Stimulated activated CD4-positive, alpha-beta T cell treated with anti-CD3 and anti-CD28 coated beads, Interleukin-2, amount 100 ng/mL, for 24 hours (primary cell): ENCODE data around the gene GYS1.
"Not testable (repeated sequence)": the region's sequence is repeated elsewhere in the genome, so short reads cannot be mapped to it uniquely, and the experiment has no call there.

ENCODE experiments used
- DNase-seq, 2 donors: peaks; one replicate each; pipeline ENCODE4 v3.0.0-alpha.2; 2020

Gene GYS1

DNA sequence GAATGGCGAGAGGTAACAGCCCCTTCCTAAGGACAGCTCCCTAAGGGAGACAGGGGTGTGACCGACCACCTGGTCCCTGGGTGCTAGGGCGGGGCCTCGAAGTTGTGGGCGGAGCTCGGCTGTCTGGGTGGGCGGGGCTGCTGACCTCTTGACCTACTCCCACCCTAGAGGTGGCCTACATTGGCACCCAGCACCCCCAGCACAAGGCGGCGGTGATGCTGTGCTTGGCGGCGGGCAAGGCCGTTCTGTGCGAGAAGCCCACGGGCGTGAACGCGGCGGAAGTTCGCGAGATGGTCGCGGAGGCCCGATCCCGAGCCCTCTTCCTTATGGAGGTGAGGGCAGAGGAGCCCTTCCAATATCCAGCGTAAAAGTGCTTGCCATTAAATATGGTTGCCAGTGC lies 57.2 kb downstream of the GYS1 start:
- DNase-seq: no peak

DNA sequence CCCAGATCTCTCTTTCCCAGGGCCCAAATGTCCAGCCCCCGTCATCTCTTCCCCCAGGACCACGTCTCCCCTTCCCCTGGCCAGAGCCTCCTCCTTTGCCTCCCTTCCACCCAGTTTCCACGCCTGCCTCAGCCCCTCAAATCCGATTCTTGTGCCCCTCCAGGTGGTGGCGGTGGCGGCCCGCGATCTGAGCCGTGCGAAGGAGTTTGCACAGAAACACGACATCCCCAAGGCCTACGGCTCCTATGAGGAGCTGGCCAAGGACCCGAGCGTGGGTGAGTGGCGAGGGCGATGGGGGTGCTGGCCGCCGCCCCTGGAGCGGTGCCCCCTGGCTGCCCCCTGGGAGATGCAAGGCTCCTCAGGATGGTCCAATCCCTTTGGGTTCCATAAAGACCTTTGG lies 58.3 kb downstream of the GYS1 start:
- DNase-seq: no peak

DNA sequence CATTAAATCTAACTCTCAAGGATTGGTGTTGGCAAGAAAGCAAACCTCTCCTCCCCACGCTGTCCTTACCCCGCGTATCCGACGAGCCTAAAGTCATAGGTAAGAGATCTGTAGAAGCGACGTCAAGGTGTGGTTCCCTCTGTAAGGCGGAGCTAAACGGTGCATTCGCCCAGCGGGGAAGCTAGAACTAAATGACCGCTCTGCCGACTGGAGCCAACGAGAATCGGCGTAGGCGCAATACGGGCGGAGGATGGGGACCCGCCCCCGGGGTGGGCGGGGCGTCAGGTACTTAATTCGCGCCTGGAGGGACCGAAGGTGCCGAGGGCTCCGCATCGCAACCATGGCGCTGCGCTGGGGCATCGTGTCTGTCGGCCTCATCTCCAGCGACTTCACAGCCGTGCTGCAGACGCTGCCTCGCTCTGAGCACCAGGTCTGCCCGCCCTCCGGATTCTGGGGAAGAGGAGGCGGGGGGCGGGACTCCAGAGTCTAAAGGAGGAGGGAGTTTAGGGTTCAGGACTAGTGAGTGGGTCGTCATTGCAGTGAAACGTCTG lies 59.7 kb downstream of the GYS1 start, which contains the start of gene DHDH:
Gene DHDH, plus strand, starts transcription at position 318 of the 551 bp plus-strand sequence. Its CDS starts 23 bp downstream, at position 341.
- peak; percentile 78 to 82 for DNase-seq

DNA sequence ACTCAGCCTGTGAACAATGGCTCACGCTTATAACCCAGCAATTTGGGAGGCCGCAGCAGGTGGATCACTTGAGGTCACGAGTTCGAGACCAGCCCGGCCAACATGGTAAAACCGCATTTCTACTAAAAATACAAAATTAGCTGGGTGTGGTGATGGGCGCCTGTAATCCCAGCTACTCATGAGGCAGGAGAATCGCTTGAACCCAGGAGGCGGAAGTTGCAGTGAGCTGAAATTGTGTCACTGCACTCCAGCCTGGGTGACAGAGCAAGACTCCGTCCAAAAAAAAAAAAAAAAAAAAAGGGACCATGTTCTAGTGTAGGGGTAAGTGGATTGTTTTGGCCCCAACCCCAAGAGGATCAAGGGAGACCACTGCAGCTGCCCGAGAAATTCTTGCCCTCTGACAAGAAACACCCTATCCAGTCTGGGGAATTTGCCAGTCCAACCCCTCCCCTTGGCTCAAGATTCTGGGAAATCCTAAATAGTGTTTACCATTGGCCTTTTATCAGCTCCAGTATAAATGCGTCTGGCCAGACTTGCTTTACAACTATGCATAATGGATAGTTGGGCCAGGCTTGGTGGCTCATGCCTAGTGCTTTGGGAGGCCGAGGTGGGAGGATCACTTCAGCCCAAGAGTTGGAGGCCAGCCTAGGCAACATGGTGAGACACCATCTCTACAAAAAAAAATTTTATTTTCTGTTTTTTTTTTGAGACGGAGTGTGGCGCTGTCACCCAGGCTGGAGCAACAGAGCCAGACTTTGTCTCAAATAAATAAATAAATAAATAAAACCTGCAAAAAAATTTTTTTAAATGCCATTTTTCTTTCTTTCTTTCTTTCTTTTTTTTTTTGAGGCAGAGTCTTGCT lies 64.7 kb downstream of the GYS1 start:
- no peak for DNase-seq

DNA sequence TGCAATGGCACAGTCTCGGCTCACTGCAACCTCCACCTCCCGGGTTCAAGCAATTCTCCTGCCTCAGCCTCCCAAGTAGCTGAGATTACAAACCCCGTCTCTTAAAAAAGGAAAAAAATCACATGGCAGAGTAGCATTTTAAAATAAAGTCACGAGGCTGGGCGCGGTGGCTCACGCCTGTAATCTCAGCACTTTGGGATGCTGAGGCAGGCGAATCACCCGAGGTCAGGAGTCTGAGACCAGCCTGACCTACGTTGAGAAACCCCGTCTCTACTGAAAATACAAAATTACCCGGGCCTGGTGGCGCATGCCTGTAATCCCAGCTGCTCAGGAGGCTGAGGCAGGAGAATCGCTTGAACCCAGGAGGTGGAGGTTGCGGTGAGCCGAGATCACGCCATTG lies 65.4 kb downstream of the GYS1 start:
- not testable (repeated sequence) for DNase-seq

DNA sequence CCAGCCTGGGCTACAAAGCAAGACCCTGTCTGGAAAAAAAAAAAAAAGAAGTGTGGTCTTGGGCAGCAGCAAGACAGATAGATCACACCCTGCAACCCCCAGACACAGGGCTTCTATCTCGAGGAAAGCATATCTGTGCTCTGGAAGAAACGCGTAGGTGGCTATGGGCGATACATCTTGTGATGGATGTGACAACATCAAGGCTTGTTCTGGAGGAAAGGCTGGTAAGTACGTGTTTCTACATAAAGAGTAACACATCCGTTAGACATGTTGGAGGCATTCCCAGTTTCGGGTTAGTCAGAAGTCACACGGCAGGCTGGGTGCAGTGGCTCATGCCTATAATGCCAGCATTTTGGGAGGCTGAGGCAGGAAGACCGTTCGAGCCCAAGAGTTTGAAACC lies 66.2 kb downstream of the GYS1 start:
- peak in 1 of 2 donors; percentile 40 for DNase-seq

DNA sequence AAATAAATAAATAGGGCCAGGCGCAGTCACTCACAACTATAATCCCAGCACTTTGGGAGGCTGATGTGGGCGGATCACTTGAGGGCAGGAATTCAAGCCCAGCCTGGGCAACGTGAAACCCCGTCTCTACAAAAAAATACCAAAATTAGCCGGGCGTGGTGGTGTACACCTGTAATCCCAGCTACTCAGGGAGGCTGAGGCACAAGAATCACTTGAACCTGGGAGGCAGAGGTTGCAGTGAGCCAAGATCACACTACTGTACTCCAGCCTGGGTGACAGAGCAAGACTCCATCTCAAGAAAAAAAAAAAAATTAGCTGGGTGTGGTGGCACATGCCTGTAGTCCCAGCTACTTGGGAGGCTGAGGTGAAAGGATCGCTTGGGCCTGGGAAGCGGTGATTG lies 67.2 kb downstream of the GYS1 start:
- DNase-seq: not testable (repeated sequence)

DNA sequence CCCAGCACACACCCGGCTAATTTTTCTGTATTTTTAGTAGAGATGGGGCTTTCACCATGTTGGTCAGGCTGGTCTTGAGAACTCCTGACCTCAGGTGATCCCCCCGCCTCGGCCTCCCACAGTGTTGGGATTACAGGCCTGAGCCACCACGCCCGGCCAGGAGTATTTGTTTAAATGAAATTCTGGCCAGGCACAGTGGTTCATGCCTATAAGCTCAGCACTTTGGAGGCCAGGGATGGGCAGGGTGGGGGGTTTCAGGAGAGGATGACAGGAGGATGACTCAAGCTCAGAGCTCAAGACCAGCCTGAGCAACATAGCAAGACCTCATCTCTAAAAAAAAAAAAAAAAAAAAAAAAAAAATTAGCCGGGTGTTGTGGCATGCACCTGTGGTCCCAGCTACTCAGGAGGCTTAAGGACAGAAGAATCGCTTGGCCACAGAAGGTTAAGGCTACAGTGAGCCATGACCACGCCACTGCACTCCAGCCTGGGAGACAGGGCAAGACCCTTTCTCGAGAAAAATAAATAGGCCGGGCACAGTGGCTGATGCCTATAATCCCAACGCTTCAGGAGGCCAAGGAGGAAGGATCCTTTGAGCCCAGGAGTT lies 67.8 kb downstream of the GYS1 start:
- DNase-seq: peak in 1 of 2 donors; percentile 11

DNA sequence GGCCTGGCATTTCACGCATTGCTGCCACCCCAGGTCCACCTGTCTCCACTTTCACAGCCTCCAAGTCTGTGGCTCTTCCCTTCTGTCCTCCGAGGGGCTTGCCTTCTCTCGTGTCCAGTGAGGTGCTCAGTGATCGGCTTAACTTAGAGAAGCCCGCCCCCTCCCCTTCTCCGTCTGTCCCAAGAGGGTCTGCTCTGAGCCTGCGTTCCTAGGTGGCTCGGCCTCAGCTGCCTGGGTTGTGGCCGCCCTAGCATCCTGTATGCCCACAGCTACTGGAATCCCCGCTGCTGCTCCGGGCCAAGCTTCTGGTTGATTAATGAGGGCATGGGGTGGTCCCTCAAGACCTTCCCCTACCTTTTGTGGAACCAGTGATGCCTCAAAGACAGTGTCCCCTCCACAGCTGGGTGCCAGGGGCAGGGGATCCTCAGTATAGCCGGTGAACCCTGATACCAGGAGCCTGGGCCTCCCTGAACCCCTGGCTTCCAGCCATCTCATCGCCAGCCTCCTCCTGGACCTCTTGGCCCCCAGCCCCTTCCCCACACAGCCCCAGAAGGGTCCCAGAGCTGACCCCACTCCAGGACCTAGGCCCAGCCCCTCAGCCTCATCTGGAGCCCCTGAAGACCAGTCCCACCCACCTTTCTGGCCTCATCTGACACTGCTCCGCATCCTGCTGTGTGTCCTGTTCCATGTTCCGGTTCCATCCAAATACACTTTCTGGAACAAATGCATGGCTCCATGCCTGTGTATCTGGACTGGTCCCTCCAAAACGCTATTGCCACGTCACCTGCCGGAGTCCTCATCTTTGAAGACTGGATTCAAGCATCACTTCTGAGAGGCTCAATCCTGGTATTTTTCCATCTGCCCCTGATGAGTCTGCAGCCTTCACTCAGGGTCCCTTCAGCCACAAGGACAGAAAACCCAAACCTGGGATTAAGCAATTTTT lies 70.3 kb downstream of the GYS1 start:
- DNase-seq: no peak

DNA sequence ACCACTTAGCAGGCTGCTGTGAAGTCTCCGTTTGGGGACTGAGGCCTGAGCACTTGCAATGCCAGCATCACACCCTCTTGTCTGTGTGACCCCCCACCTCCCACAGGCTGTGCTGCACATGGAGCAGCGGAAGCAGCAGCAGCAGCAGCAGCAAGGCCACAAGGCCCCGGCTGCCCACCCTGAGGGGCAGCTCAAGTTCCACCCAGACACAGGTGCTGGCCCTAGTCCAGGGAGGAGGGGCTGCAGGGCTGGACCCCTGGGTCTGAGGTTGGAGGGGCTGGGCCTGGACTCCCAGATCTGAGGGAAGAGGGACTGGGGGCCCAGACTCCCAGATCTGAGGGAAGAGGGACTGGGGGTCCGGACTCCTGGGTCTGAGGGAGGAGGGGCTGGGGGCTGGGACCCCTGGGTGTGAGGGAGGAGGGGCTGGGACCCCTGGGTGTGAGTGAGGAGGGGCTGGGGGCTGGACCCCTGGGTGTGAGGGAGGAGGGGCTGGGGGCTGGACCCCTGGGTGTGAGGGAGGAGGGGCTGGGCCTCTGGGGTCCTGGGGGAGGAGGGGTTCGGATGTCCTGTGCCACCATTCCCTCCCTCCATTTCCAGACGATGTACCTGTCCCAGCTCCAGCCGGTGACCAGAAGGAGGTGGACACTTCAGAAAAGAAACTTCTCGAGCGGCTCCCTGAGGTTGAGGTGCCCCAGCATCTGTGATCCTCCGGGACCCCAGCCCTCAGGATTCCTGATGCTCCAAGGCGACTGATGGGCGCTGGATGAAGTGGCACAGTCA lies 71.2 kb downstream of the GYS1 start:
- no peak for DNase-seq

DNA sequence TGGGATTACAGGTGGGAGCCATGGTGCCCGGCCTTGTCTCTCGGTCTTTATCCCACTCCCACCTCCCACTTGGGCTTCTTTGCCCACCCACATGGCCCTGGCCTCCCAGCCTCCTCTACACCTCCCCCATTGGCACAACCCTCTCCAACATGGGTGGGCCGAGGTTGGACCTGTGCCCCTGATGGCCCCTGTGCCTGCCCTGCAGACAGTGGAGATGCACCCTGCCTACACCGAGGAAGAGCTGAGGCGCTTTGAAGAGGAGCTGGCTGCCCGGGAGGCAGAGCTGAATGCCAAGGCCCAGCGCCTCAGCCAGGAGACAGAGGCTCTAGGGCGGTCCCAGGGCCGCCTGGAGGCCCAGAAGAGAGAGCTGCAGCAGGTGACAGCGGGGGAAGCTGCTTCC lies 72.2 kb downstream of the GYS1 start:
- no peak for DNase-seq

DNA sequence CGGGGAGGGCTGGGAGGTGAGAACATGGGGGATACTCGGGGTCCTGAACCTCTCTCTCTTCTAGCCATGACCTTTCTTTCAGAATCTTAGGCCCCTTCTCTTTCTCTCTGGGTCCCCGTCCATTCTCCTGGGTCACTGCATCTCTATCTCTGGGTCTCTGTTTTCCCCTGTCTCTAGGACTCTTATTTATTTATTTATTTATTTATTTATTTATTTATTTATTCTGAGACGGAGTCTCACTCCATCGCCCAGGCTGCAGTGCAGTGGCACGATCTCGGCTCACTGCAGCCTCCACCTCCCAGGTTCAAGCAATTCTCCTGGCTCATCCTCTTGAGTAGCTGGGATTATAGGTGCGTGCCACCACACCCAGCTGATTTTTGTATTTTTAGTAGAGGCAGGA lies 73.8 kb downstream of the GYS1 start:
- not testable (repeated sequence) for DNase-seq

DNA sequence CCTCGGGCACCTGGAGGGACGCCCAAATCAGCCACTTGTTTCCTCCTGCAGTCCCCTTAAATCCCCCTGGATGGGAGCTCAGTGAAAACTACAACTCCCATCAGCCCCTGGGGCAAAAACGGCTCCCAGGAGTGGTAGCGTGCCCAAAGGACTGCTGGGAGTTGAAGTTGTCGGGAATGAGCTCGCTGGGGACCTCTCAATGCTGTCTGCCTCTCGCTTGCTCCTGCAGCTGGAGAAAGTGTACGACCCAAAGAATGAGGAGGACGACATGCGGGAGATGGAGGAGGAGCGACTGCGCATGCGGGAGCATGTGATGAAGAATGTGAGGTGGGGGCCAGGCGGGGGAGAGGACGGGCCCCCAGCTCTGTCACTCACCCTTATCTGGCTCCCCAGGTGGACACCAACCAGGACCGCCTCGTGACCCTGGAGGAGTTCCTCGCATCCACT lies 74.3 kb downstream of the GYS1 start:
- DNase-seq: peak in 1 of 2 donors; percentile 26
